KOPT-K1 (cell line): ENCODE data around the gene MAPRE2.

Source experiments
- H3K27ac ChIP-seq: fragments of 200-600 bp; sonication (generic); 2 replicates; pipeline ENCODE4 v1.5.1; 2016; ENCODE audit warnings: antibody characterized with exemption, mild to moderate bottlenecking, low read depth, low read length; ENCODE audit not compliant: poor library complexity, severe bottlenecking
- H3K36me3 ChIP-seq: fragments of 200-600 bp; sonication (generic); 2 replicates; pipeline ENCODE4 v1.5.1; 2017; ENCODE audit warnings: antibody characterized with exemption, mild to moderate bottlenecking, low read length, moderate library complexity; ENCODE audit not compliant: insufficient read depth
- H3K9me3 ChIP-seq: fragments of 200-600 bp; sonication (generic); 2 replicates; pipeline ENCODE4 v1.5.1; 2017; ENCODE audit warnings: antibody characterized with exemption, low read length, mild to moderate bottlenecking; ENCODE audit not compliant: insufficient read depth, poor library complexity, severe bottlenecking

Gene MAPRE2

GRCh38 chr18:35063875-35064690, 22.9 kb downstream of the MAPRE2 start:
- Histone ChIP-seq H3K36me3 (no peaks in the 10 kb centered on the region), H3K27ac (no peak overlapping the region), H3K9me3 (no peaks in the 10 kb centered on the region)

- Histone ChIP-seq H3K36me3 (peaks cover 25% of the 10 kb centered on the region), H3K9me3 (no peaks in the 10 kb centered on the region), H3K27ac (no peak overlapping the region)
Measured at GRCh38 chr18:35067454-35067853, 26.2 kb downstream of the MAPRE2 start.

- H3K27ac ChIP-seq, result no peak overlapping the region
- H3K9me3 ChIP-seq, result no peaks in the 10 kb centered on the region
- peaks cover 39% of the 10 kb centered on the region for H3K36me3 ChIP-seq
Measured at GRCh38 chr18:35071819-35072247, 30.6 kb downstream of the MAPRE2 start.

- Histone ChIP-seq H3K36me3 (peaks cover 39% of the 10 kb centered on the region), H3K9me3 (no peaks in the 10 kb centered on the region), H3K27ac (no peak overlapping the region)
Measured at GRCh38 chr18:35072616-35073015, 31.4 kb downstream of the MAPRE2 start.

- Histone ChIP-seq H3K27ac (no peak overlapping the region), H3K9me3 (no peaks in the 10 kb centered on the region), H3K36me3 (peaks cover 40% of the 10 kb centered on the region)
Measured at GRCh38 chr18:35073186-35074105, 32.2 kb downstream of the MAPRE2 start.

- Histone ChIP-seq H3K36me3 (peaks cover 48% of the 10 kb centered on the region), H3K27ac (no peak overlapping the region), H3K9me3 (no peaks in the 10 kb centered on the region)
Measured at GRCh38 chr18:35074581-35074980, 33.4 kb downstream of the MAPRE2 start.

- no peak overlapping the region for H3K27ac ChIP-seq
- peaks cover 46% of the 10 kb centered on the region for H3K36me3 ChIP-seq
- no peaks in the 10 kb centered on the region for H3K9me3 ChIP-seq
Measured at GRCh38 chr18:35075132-35075531, 33.9 kb downstream of the MAPRE2 start.

- Histone ChIP-seq H3K36me3 (peaks cover 34% of the 10 kb centered on the region), H3K27ac (no peak overlapping the region), H3K9me3 (no peaks in the 10 kb centered on the region)
Measured at GRCh38 chr18:35076135-35076924, 35.1 kb downstream of the MAPRE2 start.

- Histone ChIP-seq H3K27ac (no peak overlapping the region), H3K9me3 (no peaks in the 10 kb centered on the region), H3K36me3 (peaks cover 21% of the 10 kb centered on the region)
Measured at GRCh38 chr18:35077937-35078336, 36.7 kb downstream of the MAPRE2 start.

- no peak overlapping the region for H3K27ac ChIP-seq
- H3K9me3 ChIP-seq, result no peaks in the 10 kb centered on the region
- peaks cover 13% of the 10 kb centered on the region; the same call in 1 of the 2 replicates for H3K36me3 ChIP-seq
Measured at GRCh38 chr18:35080058-35080457, 38.8 kb downstream of the MAPRE2 start.

- H3K36me3 ChIP-seq, result peaks cover 9% of the 10 kb centered on the region; the same call in 1 of the 2 replicates
- H3K9me3 ChIP-seq, result no peaks in the 10 kb centered on the region
Measured at GRCh38 chr18:35083174-35083712, 42.0 kb downstream of the MAPRE2 start.

GRCh38 chr18:35084494-35085449, 43.6 kb downstream of the MAPRE2 start:
- H3K27ac ChIP-seq, result no peak overlapping the region

More at GRCh38 chr18:35083174-35083712, 42.0 kb downstream of the MAPRE2 start:
- H3K27ac ChIP-seq, result no peak overlapping the region

GRCh38 chr18:35085450-35086380, 44.5 kb downstream of the MAPRE2 start:
- Histone ChIP-seq H3K27ac (no peak overlapping the region), H3K36me3 (peaks cover under 1% of the 10 kb centered on the region; the same call in 1 of the 2 replicates)

More at GRCh38 chr18:35084494-35085449, 43.6 kb downstream of the MAPRE2 start:
- H3K9me3 ChIP-seq, result no peaks in the 10 kb centered on the region
- no peaks in the 10 kb centered on the region for H3K36me3 ChIP-seq

More at GRCh38 chr18:35085450-35086380, 44.5 kb downstream of the MAPRE2 start:
- H3K9me3 ChIP-seq, result no peaks in the 10 kb centered on the region
